Cardiac muscle cell (in vitro differentiated cells and primary cell): ENCODE data around the gene LARGE1. TPM values are rescaled to one million over a fixed set of nuclear protein-coding genes. Genes with fewer than 3 reads are reported as not detected.

Experiments used
- DNase-seq, 2 donors: peaks; one replicate each; pipeline versions ENCODE4 v3.0.0 to v3.0.0-alpha.2; 2010 to 2017; ENCODE audit warnings: low read depth in 1 of 2, low spot score in 1 of 2
- H3K27ac ChIP-seq: fragments of 200-600 bp; sonication (generic); 2 replicates; pipeline ENCODE4 v1.5.1; 2016
- H3K27me3 ChIP-seq: fragments of 200-600 bp; sonication (generic); 2 replicates; pipeline ENCODE4 v1.6.0; 2016; ENCODE audit warnings: control low read depth
- H3K36me3 ChIP-seq: fragments of 200-600 bp; sonication (generic); 2 replicates; pipeline ENCODE4 v1.5.1; 2016; ENCODE audit warnings: control low read depth
- H3K4me1 ChIP-seq: fragments of 200-600 bp; sonication (generic); 2 replicates; pipeline ENCODE4 v1.8.1; 2017; ENCODE audit warnings: low read depth, mild to moderate bottlenecking, mixed run types
- H3K4me3 ChIP-seq: fragments of 200-600 bp; sonication (generic); 2 replicates; pipeline ENCODE4 v1.5.1; 2016; ENCODE audit warnings: mild to moderate bottlenecking
- H3K9me3 ChIP-seq: fragments of 200-600 bp; sonication (generic); 2 replicates; pipeline ENCODE4 v1.5.1; 2017; ENCODE audit warnings: low read depth, mild to moderate bottlenecking, control low read depth
- polyA plus RNA-seq: library from polyadenylated mRNA; unstranded; fragments of >200 nt; fragmentation: Nextera tagmentation; extraction: Ambion mirVana; gene quantifications from 2 replicates; pipeline ENCODE4 v1.2.1, GENCODE V29; 2016
- total RNA-seq: library from RNA; depleted of rRNA; stranded (reverse); fragments of >200 nt; gene quantifications from 2 replicates; pipeline ENCODE4 v1.2.3, GENCODE V29; 2016
- TF ChIP-seq, protein P1 (sequence below): IDR thresholded peaks from 2 replicates; pipeline ENCODE4 v1.5.1; 2012; ENCODE audit warnings: low read depth, mild to moderate bottlenecking, low read length

LARGE1 gene
- total and polyA plus RNA-seq, 2 experiments from 2014 or later = 18.4 to 34.3 TPM

DNA sequence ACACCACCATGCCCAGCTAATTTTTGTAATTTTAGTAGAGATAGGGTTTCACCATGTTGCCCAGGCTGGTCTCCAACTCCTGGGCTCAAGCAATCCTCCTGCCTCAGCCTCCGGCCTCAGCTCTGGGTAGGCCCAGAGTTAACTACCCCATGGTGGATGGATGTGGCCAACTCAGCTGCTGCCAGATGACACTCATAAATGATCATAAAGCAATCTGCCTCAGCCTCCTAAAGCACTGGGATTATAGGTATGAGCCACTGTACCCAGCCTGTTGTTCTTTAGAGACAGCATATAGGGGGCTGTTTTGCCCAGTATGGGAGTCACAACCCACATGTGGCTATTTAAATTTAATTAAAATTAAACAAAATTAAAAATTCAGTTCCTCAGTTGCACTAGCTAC lies 54.3 kb downstream of the LARGE1 start:
- Histone ChIP-seq H3K36me3 (no peaks in the 10 kb centered on the region), H3K4me1 (peaks cover 22% of the 10 kb centered on the region), H3K27ac (no peak overlapping the region), H3K9me3 (no peaks in the 10 kb centered on the region), H3K27me3 (no peaks in the 10 kb centered on the region), H3K4me3 (no peak overlapping the region)
- no peak for DNase-seq
- TF ChIP-seq, protein P1, sequence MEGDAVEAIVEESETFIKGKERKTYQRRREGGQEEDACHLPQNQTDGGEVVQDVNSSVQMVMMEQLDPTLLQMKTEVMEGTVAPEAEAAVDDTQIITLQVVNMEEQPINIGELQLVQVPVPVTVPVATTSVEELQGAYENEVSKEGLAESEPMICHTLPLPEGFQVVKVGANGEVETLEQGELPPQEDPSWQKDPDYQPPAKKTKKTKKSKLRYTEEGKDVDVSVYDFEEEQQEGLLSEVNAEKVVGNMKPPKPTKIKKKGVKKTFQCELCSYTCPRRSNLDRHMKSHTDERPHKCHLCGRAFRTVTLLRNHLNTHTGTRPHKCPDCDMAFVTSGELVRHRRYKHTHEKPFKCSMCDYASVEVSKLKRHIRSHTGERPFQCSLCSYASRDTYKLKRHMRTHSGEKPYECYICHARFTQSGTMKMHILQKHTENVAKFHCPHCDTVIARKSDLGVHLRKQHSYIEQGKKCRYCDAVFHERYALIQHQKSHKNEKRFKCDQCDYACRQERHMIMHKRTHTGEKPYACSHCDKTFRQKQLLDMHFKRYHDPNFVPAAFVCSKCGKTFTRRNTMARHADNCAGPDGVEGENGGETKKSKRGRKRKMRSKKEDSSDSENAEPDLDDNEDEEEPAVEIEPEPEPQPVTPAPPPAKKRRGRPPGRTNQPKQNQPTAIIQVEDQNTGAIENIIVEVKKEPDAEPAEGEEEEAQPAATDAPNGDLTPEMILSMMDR = no peak

DNA sequence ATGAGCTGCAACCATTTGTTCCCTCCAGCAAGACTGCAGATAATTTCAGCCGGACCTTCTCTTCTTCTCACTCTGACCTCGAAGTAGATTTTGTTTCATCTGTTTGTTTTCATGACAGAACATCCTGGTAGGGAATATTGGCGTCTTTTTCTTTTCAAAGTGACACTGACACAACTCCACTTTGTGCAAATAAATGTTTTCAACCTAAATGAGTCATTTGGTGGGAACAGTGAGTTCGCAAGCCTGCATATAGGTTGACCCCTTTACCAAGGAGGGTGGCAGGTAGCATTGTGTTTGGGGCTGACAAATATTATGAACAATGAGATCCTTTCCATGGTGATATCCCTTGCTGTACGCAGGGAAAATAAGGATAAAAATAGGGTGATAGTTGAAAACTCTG lies 55.0 kb downstream of the LARGE1 start:
- no peaks in the 10 kb centered on the region for H3K27me3 ChIP-seq
- peak overlapping the region; percentile 32 for H3K27ac ChIP-seq
- H3K4me3 ChIP-seq = no peak overlapping the region
- H3K4me1 ChIP-seq = peaks cover 22% of the 10 kb centered on the region
- TF ChIP-seq, protein P1 = no peak
- no peak for DNase-seq
- H3K36me3 ChIP-seq = no peaks in the 10 kb centered on the region
- no peaks in the 10 kb centered on the region for H3K9me3 ChIP-seq

DNA sequence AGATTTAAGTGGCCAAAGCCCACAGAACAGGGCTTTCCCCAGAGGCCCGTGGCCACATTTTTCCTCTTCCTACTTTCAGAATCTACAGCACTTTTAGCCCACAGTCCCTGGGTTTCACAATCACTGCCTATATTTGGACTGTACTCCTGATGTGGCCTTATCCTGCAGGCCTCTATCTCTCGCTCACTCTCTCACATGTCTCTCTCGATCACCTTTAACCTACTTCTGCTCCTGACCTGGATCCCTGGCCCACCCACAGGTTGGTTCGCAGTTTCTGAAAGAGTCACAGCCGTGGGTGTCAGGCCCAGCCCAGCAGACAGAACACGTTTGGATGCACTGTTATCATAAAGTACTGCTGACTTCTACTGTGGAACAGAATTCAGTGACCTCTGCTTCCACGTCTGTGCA lies 55.5 kb downstream of the LARGE1 start:
- H3K27ac ChIP-seq = peak overlapping the region; percentile 32
- H3K4me3 ChIP-seq = no peak overlapping the region
- TF ChIP-seq, protein P1 = no peak
- DNase-seq = peak in 1 of 2 donors; percentile 44
- no peaks in the 10 kb centered on the region for H3K27me3 ChIP-seq
- no peaks in the 10 kb centered on the region for H3K9me3 ChIP-seq
- peaks cover 18% of the 10 kb centered on the region for H3K4me1 ChIP-seq
- no peaks in the 10 kb centered on the region for H3K36me3 ChIP-seq

DNA sequence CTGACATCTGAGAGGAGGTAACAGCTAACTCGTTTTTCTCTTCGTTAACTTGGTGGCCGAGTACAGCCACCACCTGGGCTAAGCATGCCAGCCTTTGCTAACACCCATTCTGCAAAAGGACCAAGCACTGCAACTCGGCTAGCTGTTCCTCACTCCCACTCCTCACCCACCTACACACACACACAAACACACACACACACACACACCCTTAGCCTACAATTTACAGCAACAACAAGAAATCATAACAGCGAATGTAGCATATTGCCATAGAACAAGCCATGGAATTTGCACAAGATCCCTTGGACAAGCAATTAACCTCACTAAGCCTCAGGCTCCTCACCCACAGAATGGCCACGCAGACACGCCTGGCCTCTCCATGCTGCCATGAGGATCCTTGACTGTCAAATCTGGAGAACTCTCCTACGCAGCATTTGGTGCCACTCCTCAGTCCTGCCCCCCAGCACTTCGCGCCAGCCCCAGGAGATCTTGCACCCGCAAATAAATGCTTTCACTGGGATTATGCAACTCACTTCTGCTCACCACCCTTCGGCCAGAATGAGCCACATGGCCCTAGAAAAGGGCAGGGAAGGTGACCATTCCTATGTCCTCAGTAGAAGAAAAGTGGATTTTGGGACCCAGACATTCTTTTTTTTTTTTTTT lies 58.9 kb downstream of the LARGE1 start:
- Histone ChIP-seq H3K27me3 (no peaks in the 10 kb centered on the region), H3K4me3 (no peak overlapping the region), H3K4me1 (peaks cover 11% of the 10 kb centered on the region), H3K36me3 (no peaks in the 10 kb centered on the region), H3K27ac (no peak overlapping the region), H3K9me3 (no peaks in the 10 kb centered on the region)
- TF ChIP-seq, protein P1 = no peak
- DNase-seq = no peak

DNA sequence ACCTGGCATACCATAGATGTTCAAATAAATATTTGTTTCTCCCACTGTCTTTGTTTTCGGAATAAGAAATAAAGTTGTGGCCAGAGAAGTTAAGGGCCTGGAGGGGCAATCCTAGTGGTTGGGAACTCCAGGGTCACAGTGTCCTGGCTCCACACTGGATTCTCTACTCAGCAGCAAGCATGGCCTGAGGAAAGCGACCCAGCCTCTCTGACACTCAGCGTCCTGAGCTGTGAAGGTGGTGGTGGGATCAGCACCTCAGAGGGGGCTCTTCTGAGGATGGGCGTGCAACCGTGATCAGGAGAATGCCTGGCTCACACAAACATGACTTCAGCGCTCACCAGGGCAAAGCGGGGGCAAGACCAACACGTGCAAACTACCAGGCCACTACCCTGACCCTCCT lies 59.9 kb downstream of the LARGE1 start:
- no peak overlapping the region for H3K27ac ChIP-seq
- no peaks in the 10 kb centered on the region for H3K9me3 ChIP-seq
- peaks cover 10% of the 10 kb centered on the region for H3K4me1 ChIP-seq
- DNase-seq = no peak
- no peaks in the 10 kb centered on the region for H3K36me3 ChIP-seq
- no peak overlapping the region for H3K4me3 ChIP-seq
- TF ChIP-seq, protein P1 = no peak
- H3K27me3 ChIP-seq = no peaks in the 10 kb centered on the region
